K562 (cell line): ENCODE measurements around the gene RIPK3. TPM values are rescaled to one million over a fixed set of nuclear protein-coding genes. Genes with fewer than 3 reads are reported as not detected.
A peak's percentile ranks its signal among the peaks of the same experiment; 100 is the strongest.

ENCODE experiments used
- ATAC-seq: fragments of 200-7000 bp; cut with Tn5 transposase; 3 replicates; pipeline ENCODE4 v1.9.1; 2020; ENCODE audit warnings: moderate library complexity
- BruUV-seq: library from RNA; stranded (reverse); fragments of 400-500 nt; replicated peaks from 2 replicates; lab custom pipeline; 2021; lab: Mats Ljungman, UMichigan
- CTCF ChIA-PET: fragments of 300-600 bp; formaldehyde crosslinking; extraction: SDS; loops from one replicate; lab custom pipeline; 2021; ENCODE audit warnings: low intra/inter-chr PET ratio; lab: Yijun Ruan, JAX
- POLR2A ChIA-PET: fragments of 300-600, 350-650 bp; sonication (Branson Sonifier 250); formaldehyde crosslinking; extraction: SDS; loops from one replicate; lab custom pipeline; 2021; ENCODE audit warnings: antibody characterized with exemption, inconsistent platforms; lab: Yijun Ruan, JAX
- DNase-seq, 4 experiments: peaks; one replicate each; pipeline versions ENCODE4 v3.0.0 to v3.0.0-alpha.2; 2011 to 2018; ENCODE audit warnings: low spot score in 3 of 4, mixed read lengths in 3 of 4; ENCODE audit errors: extremely low read depth in 1 of 4
- FAIRE-seq: peaks from 2 replicates; lab custom pipeline; 2011; peaks lifted over from hg19 to GRCh38; lab: Jason Lieb, UNC
- H2AFZ ChIP-seq: 2 replicates; pipeline ENCODE4 v1.6.0; 2011; ENCODE audit warnings: low read depth, low read length, control low read depth, inconsistent platforms
- H3K27ac ChIP-seq: fragments of 200-600 bp; 3 replicates; pipeline ENCODE4 v1.8.0; 2011; ENCODE audit warnings: low read depth, mild to moderate bottlenecking, control low read depth, inconsistent platforms, low read length, moderate library complexity, mixed read lengths; ENCODE audit errors: extremely low read depth
- H3K27me3 ChIP-seq, 2 experiments: fragments of 300-600 bp in 1 of 2; 2 replicates in 1 of 2; 3 replicates in 1 of 2; pipeline versions ENCODE4 v1.6.0 to v1.8.0; 2011; ENCODE audit warnings: inconsistent platforms in 2 of 2, low read length in 2 of 2, mild to moderate bottlenecking in 1 of 2, mixed read lengths in 1 of 2, moderate library complexity in 1 of 2; ENCODE audit not compliant: control insufficient read depth in 2 of 2, insufficient read depth in 2 of 2
- H3K36me3 ChIP-seq: fragments of 300-600 bp; 3 replicates; pipeline ENCODE4 v1.8.0; 2011; ENCODE audit warnings: mild to moderate bottlenecking, low read length, inconsistent platforms; ENCODE audit not compliant: control insufficient read depth, insufficient read depth
- H3K4me1 ChIP-seq, 2 experiments: fragments of 200-600 bp in 1 of 2; replicated peaks in 1 of 2; 2 replicates in 1 of 2; 3 replicates in 1 of 2; pipeline versions ENCODE4 v1.5.1 to v1.8.0; 2011; ENCODE audit warnings: inconsistent platforms in 2 of 2, low read length in 2 of 2, mild to moderate bottlenecking in 1 of 2, mixed read lengths in 1 of 2, moderate library complexity in 1 of 2; ENCODE audit not compliant: control insufficient read depth in 2 of 2, insufficient read depth in 2 of 2
- H3K4me2 ChIP-seq: 2 replicates; pipeline ENCODE4 v1.6.1; 2011; ENCODE audit warnings: low read length, control low read depth, inconsistent platforms, mixed read lengths; ENCODE audit not compliant: insufficient read depth
- H3K4me3 ChIP-seq: fragments of 200-600 bp; sonication (generic), shearing (Covaris generic); 2 replicates; pipeline ENCODE4 v1.5.1; 2016; ENCODE audit warnings: control low read depth, inconsistent platforms
- H3K79me2 ChIP-seq: fragments of 200-600 bp; 3 replicates; pipeline ENCODE4 v1.8.0; 2011; ENCODE audit warnings: low read length, inconsistent platforms; ENCODE audit not compliant: control insufficient read depth, insufficient read depth
- H3K9ac ChIP-seq, 2 experiments: 2 replicates each; pipeline versions ENCODE4 v1.6.0 to v1.6.1; 2011; ENCODE audit warnings: low read depth in 2 of 2, low read length in 2 of 2, control low read depth in 1 of 2, inconsistent platforms in 1 of 2, mild to moderate bottlenecking in 1 of 2, mixed read lengths in 1 of 2; ENCODE audit not compliant: insufficient read depth in 1 of 2
- H3K9me1 ChIP-seq: one replicate; pipeline ENCODE4 v1.6.0; 2011; ENCODE audit warnings: inconsistent platforms, mild to moderate bottlenecking, low read length, moderate library complexity; ENCODE audit not compliant: control insufficient read depth, insufficient read depth
- H3K9me3 ChIP-seq: replicated peaks from 2 replicates; pipeline ENCODE4 v1.5.1; 2011; ENCODE audit warnings: low read depth, low read length, inconsistent platforms; ENCODE audit not compliant: control insufficient read depth, insufficient read depth
- H4K20me1 ChIP-seq: replicated peaks from 2 replicates; pipeline ENCODE4 v1.6.1; 2011; ENCODE audit warnings: low read length, inconsistent platforms, mixed read lengths; ENCODE audit not compliant: control insufficient read depth, insufficient read depth
- BRD9 ChIP-seq: fragments of 450-650 bp; IDR thresholded peaks from 2 replicates; pipeline ENCODE4 v1.6.1; 2018; ENCODE audit warnings: low read depth; ENCODE audit not compliant: partially characterized antibody
- CREM ChIP-seq: IDR thresholded peaks from 2 replicates; pipeline ENCODE4 v1.6.1; 2014; ENCODE audit warnings: antibody characterized with exemption, low read depth
- EHMT2 ChIP-seq: fragments of 450-650 bp; IDR thresholded peaks from 2 replicates; pipeline ENCODE4 v1.6.1; 2018; ENCODE audit warnings: antibody characterized with exemption
- FOXJ3 ChIP-seq: sonication (generic); formaldehyde crosslinking; IDR thresholded peaks from 2 replicates; pipeline ENCODE4 v1.4.0; 2020; ENCODE audit warnings: mild to moderate bottlenecking, missing genetic modification reagents
- GATA2 ChIP-seq: sonication (generic); formaldehyde crosslinking; IDR thresholded peaks from 2 replicates; pipeline ENCODE4 v1.4.0; 2020; ENCODE audit warnings: mild to moderate bottlenecking, missing genetic modification reagents
- JUND ChIP-seq, 2 experiments: IDR thresholded peaks; 2 replicates in 1 of 2; 3 replicates in 1 of 2; pipeline ENCODE4 v1.6.1; 2011; ENCODE audit warnings: borderline replicate concordance in 2 of 2, low read depth in 2 of 2, low read length in 2 of 2, improper control_type of control experiment in 1 of 2, missing biosample characterization in 1 of 2, missing genetic modification characterization in 1 of 2, missing genetic modification reagents in 1 of 2
- POLR3A ChIP-seq: IDR thresholded peaks from 2 replicates; pipeline ENCODE4 v1.6.1; 2011; ENCODE audit warnings: borderline replicate concordance, mild to moderate bottlenecking, moderate library complexity; ENCODE audit not compliant: insufficient read length, insufficient read depth; ENCODE audit errors: extremely low read depth
- PTBP1 ChIP-seq: fragments of 200-400 bp; formaldehyde crosslinking; IDR thresholded peaks from 2 replicates; pipeline ENCODE4 v1.6.1; 2017; ENCODE audit warnings: low read depth, low read length
- RAD21 ChIP-seq, 2 experiments: fragments of 250-450 bp in 1 of 2; fragments of 450-650 bp in 1 of 2; sonication (Bioruptor Pico) in 1 of 2; formaldehyde crosslinking in 1 of 2; IDR thresholded peaks in 1 of 2; conservative IDR thresholded peaks in 1 of 2; 2 replicates each; pipeline versions ENCODE4 v1.4.0 to v1.8.0; 2020 to 2022; ENCODE audit warnings: mild to moderate bottlenecking in 2 of 2, moderate library complexity in 1 of 2
- RBM25 ChIP-seq: fragments of 200-400 bp; formaldehyde crosslinking; IDR thresholded peaks from 2 replicates; pipeline ENCODE4 v1.6.1; 2018; ENCODE audit warnings: low read length, low read depth, moderate library complexity; ENCODE audit not compliant: severe bottlenecking
- SMC3 ChIP-seq: conservative IDR thresholded peaks from 2 replicates; pipeline ENCODE4 v1.6.1; 2011; ENCODE audit warnings: low read depth, low read length, improper control_type of control experiment; ENCODE audit not compliant: insufficient read depth
- WGBS: fragments of 100-300 bp; shearing (Covaris generic); methylation state at CpG from one replicate; pipeline ENCODE4 v1.1.6; 2016; ENCODE audit warnings: low coverage, mixed read lengths; ENCODE audit not compliant: insufficient coverage; ENCODE audit errors: missing lambda C conversion rate; 5-methylcytosine and 5-hydroxymethylcytosine counted together
- in situ Hi-C: fragments of 300-500 bp; cut with MboI; formaldehyde crosslinking; loops from 4 replicates; pipeline ENCODE4 v1.15.0; 2018; ENCODE audit warnings: inconsistent platforms, mixed read lengths
- intact Hi-C: fragments of 100-400 bp; cut with micrococcal nuclease; formaldehyde crosslinking; loops from 2 replicates; pipeline ENCODE4 v1.14.2; 2022
- polyA plus RNA-seq, 8 experiments: library from polyadenylated mRNA; depleted of rRNA in 4 of 8; stranded (reverse) in 5 of 8; unstranded in 3 of 8; fragments of >200 nt; fragmentation: Nextera tagmentation in 2 of 8; fragmentation: Illumina TruSeq in 1 of 8; extraction: Ambion mirVana in 2 of 8; extraction: Trizol in 1 of 8; gene quantifications; 2 replicates each; pipeline versions ENCODE4 v1.2.1 to v1.2.3, GENCODE V29; 2011 to 2014; ENCODE audit warnings: inconsistent platforms in 1 of 8, missing spikeins in 1 of 8
- total RNA-seq, 7 experiments: library from RNA; depleted of rRNA in 6 of 7; stranded (reverse); fragments of >200 nt in 6 of 7; fragmentation: Illumina TruSeq in 2 of 7; extraction: Trizol in 2 of 7; gene quantifications; 2 replicates each; pipeline versions ENCODE4 v1.2.1 to v1.2.3, GENCODE V29; 2011 to 2021; ENCODE audit warnings: low replicate concordance in 1 of 7
- TF ChIP-seq, protein P1 (sequence below), 3 experiments: IDR thresholded peaks in 2 of 3; conservative IDR thresholded peaks in 1 of 3; 2 replicates each; pipeline ENCODE4 v1.5.1; 2011 to 2012; ENCODE audit warnings: low read length in 3 of 3, mild to moderate bottlenecking in 3 of 3, control low read depth in 2 of 3, improper control_type of control experiment in 1 of 3, inconsistent platforms in 1 of 3, low read depth in 1 of 3, mixed read lengths in 1 of 3, moderate library complexity in 1 of 3; ENCODE audit not compliant: insufficient read depth in 2 of 3

RIPK3 gene
- total and polyA plus RNA-seq, 9 of the 15 experiments (the other 6 are each of a cell fraction or from before 2014, with no cell fraction given): 0.03 to 0.43 (median 0.28) TPM; not detected in 3

DNA sequence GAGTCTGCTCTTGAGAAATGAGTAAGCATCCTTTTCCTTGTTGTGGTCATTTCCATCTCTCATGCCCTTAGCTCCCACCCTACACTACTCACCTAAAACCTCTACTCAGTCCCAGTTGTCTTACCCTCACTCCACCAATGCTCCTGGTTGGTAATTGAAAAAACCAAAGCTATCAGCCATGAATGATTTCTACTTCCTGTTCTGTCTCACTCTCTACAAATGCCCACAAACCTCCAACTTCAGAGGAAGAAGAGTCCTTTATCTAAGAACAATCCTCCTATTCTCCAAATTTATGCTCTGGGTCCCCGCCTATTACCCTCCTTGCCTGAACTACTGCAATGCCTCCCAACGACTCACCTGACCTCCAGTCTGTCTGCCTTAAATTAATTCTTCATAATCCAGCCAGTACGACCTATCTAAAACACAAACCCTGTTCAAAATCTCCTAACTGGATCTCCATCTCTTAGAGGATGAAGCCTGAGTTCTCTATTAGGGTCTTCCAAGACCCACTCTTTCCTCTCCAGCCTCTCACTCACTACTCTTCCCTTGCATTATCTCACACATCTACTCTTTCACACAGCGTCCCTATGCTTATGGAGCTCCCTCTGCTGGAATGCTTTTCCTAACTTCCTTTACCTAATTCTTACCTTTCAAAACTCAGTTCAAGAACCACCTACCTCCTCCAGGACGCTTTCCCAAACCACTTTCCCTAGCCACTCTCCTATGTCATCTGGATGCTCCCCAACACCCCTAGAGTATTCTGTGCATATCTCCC, 42.4 kb downstream of the RIPK3 start:
- no peak overlapping the region for H3K27ac ChIP-seq
- peak; percentile 63 for ATAC-seq
- TF ChIP-seq GATA2 (CRISPR knock-in tag): peak; percentile 79
- TF ChIP-seq, protein P1, sequence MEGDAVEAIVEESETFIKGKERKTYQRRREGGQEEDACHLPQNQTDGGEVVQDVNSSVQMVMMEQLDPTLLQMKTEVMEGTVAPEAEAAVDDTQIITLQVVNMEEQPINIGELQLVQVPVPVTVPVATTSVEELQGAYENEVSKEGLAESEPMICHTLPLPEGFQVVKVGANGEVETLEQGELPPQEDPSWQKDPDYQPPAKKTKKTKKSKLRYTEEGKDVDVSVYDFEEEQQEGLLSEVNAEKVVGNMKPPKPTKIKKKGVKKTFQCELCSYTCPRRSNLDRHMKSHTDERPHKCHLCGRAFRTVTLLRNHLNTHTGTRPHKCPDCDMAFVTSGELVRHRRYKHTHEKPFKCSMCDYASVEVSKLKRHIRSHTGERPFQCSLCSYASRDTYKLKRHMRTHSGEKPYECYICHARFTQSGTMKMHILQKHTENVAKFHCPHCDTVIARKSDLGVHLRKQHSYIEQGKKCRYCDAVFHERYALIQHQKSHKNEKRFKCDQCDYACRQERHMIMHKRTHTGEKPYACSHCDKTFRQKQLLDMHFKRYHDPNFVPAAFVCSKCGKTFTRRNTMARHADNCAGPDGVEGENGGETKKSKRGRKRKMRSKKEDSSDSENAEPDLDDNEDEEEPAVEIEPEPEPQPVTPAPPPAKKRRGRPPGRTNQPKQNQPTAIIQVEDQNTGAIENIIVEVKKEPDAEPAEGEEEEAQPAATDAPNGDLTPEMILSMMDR (IDR thresholded peaks at IDR 0.05 in 2 of 3, conservative IDR thresholded peaks at IDR 0.05 in 1 of 3; ENCODE audit: insufficient read depth in 2 of 3, low read depth in 1 of 3, low read length in 3 of 3): peak; percentile 50 to 67 (median 54); a peak in 5 of 6 replicates
- peak; percentile 30 for TF ChIP-seq BRD9
- no peak for TF ChIP-seq PTBP1
- peak; percentile 57; the same call in 1 of the 2 replicates for TF ChIP-seq EHMT2
- TF ChIP-seq CREM: 0 out of 2 replicates have a peak, but pooled peaks have one; percentile 13
- TF ChIP-seq FOXJ3 (CRISPR knock-in tag): no peak
- no peak for TF ChIP-seq POLR3A
- peak; percentile 31; the same call in 1 of the 2 replicates for TF ChIP-seq SMC3
- no peak for TF ChIP-seq RBM25
- TF ChIP-seq RAD21 (CRISPR knock-in tag; conservative IDR thresholded peaks at IDR 0.05 in 1 of 2, IDR thresholded peaks at IDR 0.05 in 1 of 2): peak; percentile 28 to 67; a peak in 3 of 4 replicates
- peak; percentile 16; the same call in 1 of the 2 replicates for TF ChIP-seq JUND (IDR thresholded peaks at IDR 0.05; ENCODE audit: borderline replicate concordance, low read depth, low read length)
- no peak; the same call in 2 of the 3 replicates for TF ChIP-seq JUND (tag; IDR thresholded peaks at IDR 0.05; ENCODE audit: borderline replicate concordance, low read depth, low read length)

More for the DNA sequence above, 42.4 kb downstream of the RIPK3 start:
- Histone ChIP-seq H3K9ac (no peak overlapping the region), H4K20me1 (no peaks in the 10 kb centered on the region), H3K4me3 (no peak overlapping the region), H3K36me3 (peaks cover 32% of the 10 kb centered on the region), H3K79me2 (peaks cover 28% of the 10 kb centered on the region), H3K27me3 (no peaks in the 10 kb centered on the region), H3K4me2 (no peak overlapping the region; the same call in 1 of the 2 replicates), H3K9me1 (peaks cover 3% of the 10 kb centered on the region), H3K9me3 (no peaks in the 10 kb centered on the region), H3K4me1 (peaks cover 12 to 14% of the 10 kb centered on the region in 2 experiments; a peak in 4 of 5 replicates), H2AFZ (0 out of 2 replicates have a peak overlapping the region, but pooled peaks have one; percentile 38)
- POLR2A ChIA-PET: interaction anchor here (0.6 to 3.8 kb wide), 6 partner anchors 42 to 134 kb away, joined by 3 to 18 read pairs (median 4); partner anchors contain the start of genes CHMP4A and TINF2
- CTCF ChIA-PET: interaction anchor here (0.8 to 3.3 kb wide), 9 partner anchors 19 to 283 kb away, joined by 3 to 41 read pairs (median 5); partner anchors contain the start of genes MDP1, RABGGTA and TINF2
- in situ Hi-C loops (loop anchor here (5.0 to 10.0 kb wide), 2 partner anchors 55 to 283 kb away; partner anchors contain the start of gene TINF2), intact Hi-C loops (loop anchor here (1.0 kb wide), 3 partner anchors 54 to 239 kb away; partner anchors contain the start of gene MDP1)
- no TSS peak for BruUV-seq
- FAIRE-seq (peak; percentile 40), DNase-seq (peak in 2 of 4 experiments; percentile 32 to 60)
- WGBS: 30% methylated on average over 5 of the region's 5 CpGs
